ENCODE data around the gene NFASC.

GRCh38 chr1:204932573-204932909 is 61.9 kb downstream of the NFASC start:
- TF ChIP-seq POLR2AphosphoS5 (IDR thresholded peaks at IDR 0.05; ENCODE audit: low read depth, low read length) = no peak
- no peak for TF ChIP-seq REST (IDR thresholded peaks at IDR 0.05; ENCODE audit: insufficient read depth in 1 of 2, low read depth in 2 of 2, low read length in 2 of 2)
- no peak for TF ChIP-seq SIN3A (IDR thresholded peaks at IDR 0.05; ENCODE audit: borderline replicate concordance, insufficient read depth, low read length)
- TF ChIP-seq TAF1 (IDR thresholded peaks at IDR 0.05; ENCODE audit: borderline replicate concordance, insufficient read depth, low read length) = no peak
- no peak for TF ChIP-seq FOXP2 (optimal IDR thresholded peaks at IDR 0.05; ENCODE audit: borderline replicate concordance, extremely low read depth, extremely low read length, insufficient read depth)
